DND-41 (cell line): ENCODE measurements around the gene FKBP9.

ENCODE experiments used
- CTCF ChIP-seq: IDR thresholded peaks from 2 replicates; pipeline ENCODE4 v1.5.1; 2012; ENCODE audit warnings: borderline replicate concordance, low read length, moderate library complexity, mild to moderate bottlenecking; ENCODE audit not compliant: poor library complexity, severe bottlenecking; ENCODE audit errors: extremely low read depth
- EZH2 ChIP-seq: IDR thresholded peaks from 3 replicates; pipeline ENCODE4 v1.6.1; 2012; ENCODE audit warnings: borderline replicate concordance, low read depth, mild to moderate bottlenecking, moderate library complexity, low read length, inconsistent platforms; ENCODE audit not compliant: severe bottlenecking

- no peak for TF ChIP-seq CTCF
- no peak for TF ChIP-seq EZH2
Measured at GRCh38 chr7:32941681-32942414, 15.4 kb upstream of the FKBP9 start.
